Thyroid gland (tissue), 4 donors: ENCODE measurements around the gene WASHC2A.
"Not testable (repeated sequence)": the region's sequence is repeated elsewhere in the genome, so short reads cannot be mapped to it uniquely, and the experiment has no call there.

Experiments
- CTCF ChIP-seq, 6 experiments: fragments of 200-600 bp in 3 of 6; fragments of 450-650 bp in 3 of 6; sonication (generic) in 3 of 6; IDR thresholded peaks; one replicate each; pipeline ENCODE4 v1.5.1; 2016 to 2019; ENCODE audit warnings: antibody characterized with exemption in 6 of 6, mild to moderate bottlenecking in 2 of 6, inconsistent platforms in 1 of 6, moderate library complexity in 1 of 6
- POLR2A ChIP-seq, 2 donors: fragments of 450-650 bp; IDR thresholded peaks; one replicate each; pipeline ENCODE4 v1.6.1; 2017; ENCODE audit warnings: antibody characterized with exemption in 2 of 2, mild to moderate bottlenecking in 2 of 2, moderate library complexity in 1 of 2

GRCh38 chr10:50061548-50061947 lies 6.2 kb upstream of the WASHC2A start:
- not testable (repeated sequence) for TF ChIP-seq CTCF, POLR2A (IDR thresholded peaks at IDR 0.05)
